Fibroblast of villous mesenchyme (primary cell): ENCODE measurements around the gene TMEM62. TPM values are rescaled to one million over a fixed set of nuclear protein-coding genes. Genes with fewer than 3 reads are reported as not detected.

ENCODE experiments used
- DNase-seq: peaks from one replicate; pipeline ENCODE4 v3.0.0-alpha.2; 2010; ENCODE audit warnings: low read depth
- H3K4me3 ChIP-seq: 2 replicates; pipeline ENCODE4 v1.5.1; 2011; ENCODE audit warnings: low read depth, mild to moderate bottlenecking, low read length
- total RNA-seq: library from RNA; depleted of rRNA; stranded (reverse); fragments of >200 nt; gene quantifications from 2 replicates; pipeline ENCODE4 v1.2.3, GENCODE V29; 2012
- TF ChIP-seq, protein P1 (sequence below): IDR thresholded peaks from 2 replicates; pipeline ENCODE4 v1.5.1; 2012; ENCODE audit warnings: low read depth, mild to moderate bottlenecking, low read length; ENCODE audit not compliant: insufficient read depth

The TMEM62 gene
- total RNA-seq, 1 donor: 16.8 TPM

DNA sequence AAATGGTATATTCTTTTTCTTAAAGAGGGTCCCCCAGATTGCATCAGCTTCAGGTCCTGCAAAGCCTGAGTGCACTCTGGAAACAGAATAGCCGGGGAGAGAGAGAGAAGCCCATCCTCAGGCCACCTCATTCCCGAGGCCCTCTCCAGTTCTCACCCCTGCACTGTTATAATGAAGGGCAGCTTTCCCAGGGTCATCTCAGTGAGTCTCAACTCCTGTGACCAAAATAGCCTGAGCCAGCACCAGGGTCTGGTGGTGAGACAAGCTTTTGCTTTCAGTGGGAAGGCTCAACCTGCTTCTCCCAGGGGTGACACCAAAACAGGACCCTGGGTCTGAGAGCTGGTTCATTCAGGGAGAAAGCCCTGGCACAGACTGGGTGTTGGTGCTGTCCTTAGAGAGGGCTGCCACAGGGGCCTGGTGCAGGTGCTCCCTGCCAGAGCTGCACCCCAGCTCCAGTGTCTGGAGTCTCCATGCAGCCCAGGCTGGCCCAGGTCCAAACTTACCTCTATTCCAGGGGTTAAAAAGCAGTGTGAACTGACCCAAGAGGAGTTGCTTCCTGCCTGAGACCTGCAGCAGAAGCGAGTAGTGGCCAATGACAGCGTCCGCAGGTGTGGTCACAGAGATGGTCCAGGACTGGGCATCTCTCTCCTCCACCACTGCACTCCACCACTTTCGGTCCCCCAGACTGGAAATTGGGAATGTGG, 81.4 kb downstream of the TMEM62 start:
- TF ChIP-seq, protein P1, sequence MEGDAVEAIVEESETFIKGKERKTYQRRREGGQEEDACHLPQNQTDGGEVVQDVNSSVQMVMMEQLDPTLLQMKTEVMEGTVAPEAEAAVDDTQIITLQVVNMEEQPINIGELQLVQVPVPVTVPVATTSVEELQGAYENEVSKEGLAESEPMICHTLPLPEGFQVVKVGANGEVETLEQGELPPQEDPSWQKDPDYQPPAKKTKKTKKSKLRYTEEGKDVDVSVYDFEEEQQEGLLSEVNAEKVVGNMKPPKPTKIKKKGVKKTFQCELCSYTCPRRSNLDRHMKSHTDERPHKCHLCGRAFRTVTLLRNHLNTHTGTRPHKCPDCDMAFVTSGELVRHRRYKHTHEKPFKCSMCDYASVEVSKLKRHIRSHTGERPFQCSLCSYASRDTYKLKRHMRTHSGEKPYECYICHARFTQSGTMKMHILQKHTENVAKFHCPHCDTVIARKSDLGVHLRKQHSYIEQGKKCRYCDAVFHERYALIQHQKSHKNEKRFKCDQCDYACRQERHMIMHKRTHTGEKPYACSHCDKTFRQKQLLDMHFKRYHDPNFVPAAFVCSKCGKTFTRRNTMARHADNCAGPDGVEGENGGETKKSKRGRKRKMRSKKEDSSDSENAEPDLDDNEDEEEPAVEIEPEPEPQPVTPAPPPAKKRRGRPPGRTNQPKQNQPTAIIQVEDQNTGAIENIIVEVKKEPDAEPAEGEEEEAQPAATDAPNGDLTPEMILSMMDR: no peak
- DNase-seq: no peak
- no peak overlapping the region for H3K4me3 ChIP-seq

DNA sequence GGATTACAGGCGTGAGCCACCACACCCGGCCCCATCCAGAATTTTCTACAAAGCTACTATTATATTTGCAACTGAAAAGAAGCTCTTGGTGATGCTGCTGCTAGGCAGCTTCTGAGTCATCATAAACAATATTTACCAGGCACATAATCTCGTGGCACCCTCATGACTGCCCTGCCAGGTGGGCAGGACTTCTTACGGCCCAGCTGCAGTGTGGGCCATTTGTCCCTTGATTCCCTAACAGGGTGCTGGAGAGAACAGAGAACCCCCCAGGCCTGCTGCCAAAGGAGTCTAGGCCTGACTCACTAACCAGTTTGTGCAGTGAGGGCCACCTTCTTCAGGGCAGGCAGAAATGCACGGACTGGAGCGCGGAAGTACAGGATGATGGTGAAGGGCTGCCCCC, 82.6 kb downstream of the TMEM62 start:
- DNase-seq: peak; percentile 12
- TF ChIP-seq, protein P1: no peak
- H3K4me3 ChIP-seq: no peak overlapping the region

DNA sequence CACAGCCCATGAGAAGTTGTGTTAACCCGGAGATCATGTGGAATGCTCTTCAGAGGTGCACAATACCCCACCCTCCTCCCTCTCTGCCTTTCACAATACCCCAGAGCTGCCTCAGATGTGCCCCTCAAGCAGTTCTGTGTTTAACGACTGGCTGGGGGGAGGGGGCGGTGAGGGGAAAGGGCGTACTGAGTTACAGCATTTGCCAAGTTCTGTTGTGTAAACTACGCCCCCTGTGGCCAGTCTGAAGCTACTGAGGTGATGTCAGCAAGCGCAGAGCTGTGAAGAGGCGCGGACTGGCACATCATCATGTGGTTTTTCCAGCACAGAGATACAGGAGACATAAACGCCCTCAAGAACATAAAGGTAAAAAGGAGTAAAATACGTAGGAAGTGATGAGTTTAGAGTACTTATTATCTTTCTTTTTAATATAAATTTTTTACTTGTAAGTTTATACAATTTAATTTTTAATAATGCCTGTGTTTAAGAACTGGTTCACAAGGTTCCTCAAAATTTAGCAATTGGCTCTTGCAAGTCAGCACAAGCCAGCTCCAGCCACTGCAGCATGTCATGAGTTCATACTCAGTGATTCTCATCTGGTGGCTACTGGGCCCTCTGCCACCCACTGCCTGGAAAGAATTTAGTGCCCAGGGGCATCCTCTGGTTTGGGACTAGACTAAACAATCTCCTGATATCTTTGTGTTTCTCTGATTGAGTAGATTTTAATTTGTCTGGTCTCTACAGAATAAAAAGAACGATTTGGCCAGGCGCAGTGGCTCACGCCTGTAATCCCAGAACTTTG, 85.7 kb downstream of the TMEM62 start:
- TF ChIP-seq, protein P1: peak; percentile 36
- peak; percentile 12 for DNase-seq
- no peak overlapping the region for H3K4me3 ChIP-seq

DNA sequence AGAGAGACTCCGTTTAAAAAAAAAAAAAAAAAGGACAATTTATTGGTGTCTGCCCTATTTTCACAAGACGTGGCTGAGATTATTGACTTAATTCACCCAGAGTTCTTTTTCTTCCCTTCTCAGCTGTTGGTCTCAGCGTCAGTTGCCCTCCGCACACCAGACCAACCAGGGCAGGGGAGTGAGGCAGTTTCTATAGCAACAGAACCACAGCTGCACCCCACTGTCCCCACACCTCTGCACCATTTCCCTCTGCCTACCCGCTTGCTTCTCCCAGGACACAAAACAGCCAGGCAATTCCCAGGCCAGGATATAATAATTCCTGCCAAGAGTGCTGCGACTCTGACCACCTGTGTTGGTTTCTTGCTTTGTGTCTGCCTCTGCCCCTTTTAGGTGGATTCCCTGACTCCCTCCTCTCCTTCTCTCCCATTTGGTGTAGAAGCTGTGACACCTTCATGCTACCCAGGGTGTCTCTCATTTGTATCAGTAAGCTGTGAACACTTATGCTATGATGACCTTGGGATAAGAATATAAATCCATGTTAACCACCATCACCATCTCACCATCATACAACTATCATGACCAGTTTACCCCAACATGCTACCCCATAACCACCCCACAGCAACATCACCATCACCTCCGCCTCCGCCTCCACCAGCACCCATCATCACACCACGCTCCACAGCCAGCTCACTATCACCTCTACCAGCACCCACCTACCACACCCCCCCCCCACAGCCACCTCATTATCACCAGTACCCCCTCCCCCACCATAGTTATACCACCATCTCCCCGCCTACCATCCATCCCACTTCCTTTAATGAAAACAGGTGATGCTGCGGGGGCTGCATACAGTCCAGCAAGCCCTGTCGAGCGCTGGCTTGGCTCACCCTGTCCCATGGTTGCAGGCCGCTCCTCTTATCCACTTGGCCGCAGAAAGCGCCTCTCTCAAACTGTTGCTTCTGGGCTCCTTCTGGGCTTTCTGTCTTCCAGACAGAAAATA, 86.8 kb downstream of the TMEM62 start:
- DNase-seq: no peak
- no peak overlapping the region for H3K4me3 ChIP-seq
- TF ChIP-seq, protein P1: no peak

DNA sequence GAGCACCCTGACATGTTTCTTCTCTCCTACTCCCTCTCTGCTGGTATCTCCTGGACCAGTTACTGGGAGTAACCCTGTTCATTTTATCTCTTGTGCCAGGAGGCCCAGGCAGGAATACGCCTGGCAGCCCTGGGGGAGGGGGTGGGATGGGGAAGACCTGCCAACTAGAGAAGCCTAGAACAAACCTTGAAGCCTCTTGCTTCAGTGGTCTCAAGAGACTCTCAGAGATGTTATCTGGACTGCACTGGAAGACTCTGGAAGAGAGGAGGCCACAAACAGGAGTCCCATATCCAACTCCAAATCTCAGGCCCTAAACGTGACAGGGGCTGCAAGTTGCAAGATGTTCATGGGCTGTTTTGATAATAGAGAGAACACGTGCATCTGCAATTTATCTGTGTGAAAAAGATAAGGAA, 87.6 kb downstream of the TMEM62 start, which contains the start of gene EPB42:
Gene EPB42 (minus strand): TSS at position 28 of the 413 bp plus-strand sequence. CDS start 193 bp downstream, outside the sequence.
- no peak for DNase-seq
- TF ChIP-seq, protein P1: no peak
- no peak within 1 kb of the TSS for H3K4me3 ChIP-seq

DNA sequence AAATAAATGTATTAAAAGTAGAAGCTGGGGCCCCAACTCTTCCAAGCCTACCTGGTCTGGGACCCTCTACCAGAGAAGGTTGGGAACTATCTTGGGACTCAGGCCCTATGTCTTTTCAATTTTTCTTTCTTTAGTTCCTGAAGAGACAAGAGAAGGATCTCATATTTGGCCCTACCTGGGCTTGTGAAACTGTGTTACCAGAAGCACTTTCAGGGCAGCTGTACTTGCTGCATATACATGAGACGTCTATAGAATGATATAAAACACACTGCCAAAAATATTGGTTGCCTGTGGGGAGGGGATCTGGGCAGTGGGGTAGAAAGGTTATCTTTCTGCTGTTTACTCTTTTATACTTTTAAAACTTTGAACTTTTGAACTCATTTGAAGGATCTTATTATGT, 88.0 kb downstream of the TMEM62 start:
- TF ChIP-seq, protein P1: no peak
- no peak for DNase-seq
- no peak overlapping the region for H3K4me3 ChIP-seq
